Naive B cell (primary cell): Measurements from ENCODE around the gene GSDME. TPM values are rescaled to one million over a fixed set of nuclear protein-coding genes. Genes with fewer than 3 reads are reported as not detected.

Source experiments
- ATAC-seq, 2 donors: fragments of 150-1000 bp; cut with Tn5 transposase; 2 replicates each; pipeline ENCODE4 v1.10.0; 2021; ENCODE audit warnings: low read depth in 2 of 2, mild to moderate bottlenecking in 2 of 2, moderate library complexity in 2 of 2
- DNase-seq: peaks from one replicate; pipeline ENCODE4 v3.0.0; 2022
- H3K27ac Mint-ChIP-seq, 6 donors: one replicate each; pipeline ENCODE4 v1.8.0; 2020 to 2022; ENCODE audit warnings: mild to moderate bottlenecking in 6 of 6, mixed read lengths in 6 of 6, moderate library complexity in 5 of 6, inconsistent platforms in 2 of 6
- H3K27me3 Mint-ChIP-seq, 3 donors: one replicate each; pipeline ENCODE4 v1.8.0; 2021 to 2022; ENCODE audit warnings: mixed read lengths in 3 of 3, mild to moderate bottlenecking in 1 of 3
- H3K36me3 Mint-ChIP-seq, 2 donors: one replicate each; pipeline ENCODE4 v1.8.0; 2020 to 2022; ENCODE audit warnings: mixed read lengths in 2 of 2, inconsistent platforms in 1 of 2, mild to moderate bottlenecking in 1 of 2
- H3K4me1 Mint-ChIP-seq, 3 donors: one replicate each; pipeline ENCODE4 v1.8.0; 2020 to 2022; ENCODE audit warnings: mixed read lengths in 3 of 3, inconsistent platforms in 1 of 3, mild to moderate bottlenecking in 1 of 3, moderate library complexity in 1 of 3
- H3K4me3 Mint-ChIP-seq, 8 donors: one replicate each; pipeline ENCODE4 v1.8.0; 2020 to 2022; ENCODE audit warnings: mild to moderate bottlenecking in 8 of 8, mixed read lengths in 8 of 8, moderate library complexity in 8 of 8, inconsistent platforms in 2 of 8
- H3K9me3 Mint-ChIP-seq, 7 donors: one replicate each; pipeline ENCODE4 v1.8.0; 2020 to 2022; ENCODE audit warnings: mixed read lengths in 7 of 7, mild to moderate bottlenecking in 5 of 7, inconsistent platforms in 2 of 7, moderate library complexity in 1 of 7
- polyA plus RNA-seq, 6 donors: library from polyadenylated mRNA; unstranded; fragments of 300-500 nt; fragmentation: Illumina TruSeq; gene quantifications; one replicate each; pipeline ENCODE4 v1.2.3, GENCODE V29; 2021; ENCODE audit warnings: low read depth in 6 of 6

Gene GSDME
- polyA plus RNA-seq, 6 donors from 2014 or later = 8.0 to 22.3 (median 12.9) TPM; not detected in 1

GRCh38 chr7:24700521-24701260 is 56.6 kb downstream of the GSDME start:
- ATAC-seq = no peak
- Mint-ChIP-seq H3K4me3 (no peak overlapping the region), H3K4me1 (peaks cover 9 to 20% (median 18%) of the 10 kb centered on the region in 3 donors), H3K27ac (no peak overlapping the region), H3K27me3 (no peaks in the 10 kb centered on the region), H3K36me3 (peaks cover 6 to 7% of the 10 kb centered on the region in 2 donors), H3K9me3 (no peaks in the 10 kb centered on the region)
- DNase-seq = no peak

GRCh38 chr7:24698531-24699266 is 58.6 kb downstream of the GSDME start:
- DNase-seq (no peak), ATAC-seq (no peak)
- no peak overlapping the region for H3K27ac Mint-ChIP-seq

DNA sequence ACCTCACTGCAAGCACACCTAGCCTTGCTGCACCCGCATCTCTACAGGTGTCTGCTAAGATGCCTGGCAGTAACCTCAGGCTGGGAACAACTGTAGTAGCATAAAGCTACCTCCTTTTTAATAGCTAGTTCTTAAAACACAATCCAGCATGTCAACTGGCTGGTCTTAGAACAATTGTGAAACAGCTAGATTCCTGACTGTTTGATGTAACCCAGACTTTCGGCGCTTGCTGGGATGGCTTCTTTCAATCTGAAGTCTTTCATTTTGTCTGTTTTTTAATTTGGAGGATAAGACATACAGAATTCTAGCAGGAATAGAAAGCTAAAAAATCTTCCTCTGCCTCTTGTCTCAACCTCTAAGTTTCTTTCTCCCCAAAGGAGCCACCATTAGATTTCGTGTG is 59.8 kb downstream of the GSDME start:
- peaks cover 7 to 18% of the 10 kb centered on the region in 2 donors for H3K36me3 Mint-ChIP-seq
- no peak for ATAC-seq
- H3K4me3 Mint-ChIP-seq = no peak overlapping the region
- no peaks in the 10 kb centered on the region for H3K9me3 Mint-ChIP-seq
- H3K4me1 Mint-ChIP-seq = peaks cover 0 to 10% (median 2%) of the 10 kb centered on the region in 3 donors
- no peak for DNase-seq
- H3K27me3 Mint-ChIP-seq = no peaks in the 10 kb centered on the region
- peak overlapping the region in 1 of 6 donors; percentile 5 for H3K27ac Mint-ChIP-seq

More at GRCh38 chr7:24698531-24699266, 58.6 kb downstream of the GSDME start:
- Mint-ChIP-seq H3K4me3 (no peak overlapping the region), H3K36me3 (peaks cover 7 to 18% of the 10 kb centered on the region in 2 donors), H3K27me3 (no peaks in the 10 kb centered on the region), H3K9me3 (no peaks in the 10 kb centered on the region), H3K4me1 (peaks cover 0 to 10% (median 2%) of the 10 kb centered on the region in 3 donors)

- peaks cover 0 to 5% (median 0%) of the 10 kb centered on the region in 3 donors for H3K4me1 Mint-ChIP-seq
- H3K27ac Mint-ChIP-seq = peak overlapping the region in 1 of 6 donors; percentile 8
- no peaks in the 10 kb centered on the region for H3K9me3 Mint-ChIP-seq
- H3K4me3 Mint-ChIP-seq = no peak overlapping the region
- H3K27me3 Mint-ChIP-seq = no peaks in the 10 kb centered on the region
- H3K36me3 Mint-ChIP-seq = peaks cover 0 to 24% of the 10 kb centered on the region in 2 donors
- DNase-seq (no peak), ATAC-seq (no peak)
Measured at GRCh38 chr7:24692592-24692991, 64.7 kb downstream of the GSDME start.

GRCh38 chr7:24690251-24690650 is 67.0 kb downstream of the GSDME start:
- Mint-ChIP-seq H3K4me1 (no peaks in the 10 kb centered on the region), H3K9me3 (no peaks in the 10 kb centered on the region), H3K36me3 (peaks cover 13 to 27% of the 10 kb centered on the region in 2 donors), H3K4me3 (no peak overlapping the region), H3K27ac (no peak overlapping the region), H3K27me3 (no peaks in the 10 kb centered on the region)
- DNase-seq (no peak), ATAC-seq (no peak)

DNA sequence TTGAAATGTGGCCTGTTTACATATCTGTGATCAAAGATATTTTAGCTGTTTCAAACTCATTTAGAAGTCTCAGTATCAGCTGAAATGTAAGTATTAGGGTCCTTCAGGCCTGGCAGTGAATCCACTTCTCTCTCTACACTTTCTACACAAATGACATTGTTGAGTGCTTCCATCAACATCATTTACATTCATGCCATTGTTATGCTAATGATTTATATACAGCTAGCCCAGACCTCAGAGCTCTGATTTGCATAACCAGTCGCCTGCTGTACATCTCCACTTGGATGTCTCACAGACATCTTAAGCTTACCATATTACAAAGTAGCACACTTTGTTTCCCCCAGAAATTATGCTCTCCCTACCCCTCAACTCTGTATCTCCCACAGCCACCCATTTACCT is 71.6 kb downstream of the GSDME start:
- DNase-seq (no peak), ATAC-seq (no peak)
- Mint-ChIP-seq H3K4me1 (no peaks in the 10 kb centered on the region), H3K4me3 (no peak overlapping the region), H3K9me3 (no peaks in the 10 kb centered on the region), H3K27me3 (no peaks in the 10 kb centered on the region), H3K36me3 (peaks cover 35% of the 10 kb centered on the region in 2 donors), H3K27ac (peak overlapping the region in 1 of 6 donors; percentile 59)

DNA sequence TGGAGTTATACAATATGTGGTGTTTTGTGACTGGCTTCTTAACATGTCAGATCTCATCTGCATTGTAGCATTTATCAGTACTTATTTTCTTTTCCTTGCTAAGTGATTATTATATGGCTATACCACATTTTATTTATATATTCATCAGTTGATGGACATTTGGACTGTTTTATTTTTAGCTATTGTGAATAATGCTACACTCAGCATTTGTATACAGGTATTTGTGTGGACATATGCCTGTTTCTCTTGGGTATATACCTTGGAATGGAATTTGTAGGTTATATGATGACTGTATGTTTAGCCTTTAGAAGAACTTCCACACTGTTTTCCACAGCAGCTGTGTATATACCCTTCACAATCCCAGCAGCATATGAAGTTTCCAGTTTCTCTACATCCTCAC is 86.5 kb downstream of the GSDME start:
- ATAC-seq (no peak), DNase-seq (no peak)
- H3K27me3 Mint-ChIP-seq = no peaks in the 10 kb centered on the region
- H3K4me3 Mint-ChIP-seq = no peak overlapping the region
- H3K4me1 Mint-ChIP-seq = no peaks in the 10 kb centered on the region
- peaks cover 7 to 19% of the 10 kb centered on the region in 2 donors for H3K36me3 Mint-ChIP-seq
- H3K9me3 Mint-ChIP-seq = no peaks in the 10 kb centered on the region
- H3K27ac Mint-ChIP-seq = peak overlapping the region in 1 of 6 donors; percentile 3

GRCh38 chr7:24669971-24670591 is 87.2 kb downstream of the GSDME start:
- H3K4me1 Mint-ChIP-seq = no peaks in the 10 kb centered on the region
- ATAC-seq (no peak), DNase-seq (no peak)
- no peaks in the 10 kb centered on the region for H3K27me3 Mint-ChIP-seq
- H3K36me3 Mint-ChIP-seq = peaks cover 7 to 19% of the 10 kb centered on the region in 2 donors
- no peaks in the 10 kb centered on the region for H3K9me3 Mint-ChIP-seq
- no peak overlapping the region for H3K4me3 Mint-ChIP-seq
- peak overlapping the region in 1 of 6 donors; percentile 3 for H3K27ac Mint-ChIP-seq

DNA sequence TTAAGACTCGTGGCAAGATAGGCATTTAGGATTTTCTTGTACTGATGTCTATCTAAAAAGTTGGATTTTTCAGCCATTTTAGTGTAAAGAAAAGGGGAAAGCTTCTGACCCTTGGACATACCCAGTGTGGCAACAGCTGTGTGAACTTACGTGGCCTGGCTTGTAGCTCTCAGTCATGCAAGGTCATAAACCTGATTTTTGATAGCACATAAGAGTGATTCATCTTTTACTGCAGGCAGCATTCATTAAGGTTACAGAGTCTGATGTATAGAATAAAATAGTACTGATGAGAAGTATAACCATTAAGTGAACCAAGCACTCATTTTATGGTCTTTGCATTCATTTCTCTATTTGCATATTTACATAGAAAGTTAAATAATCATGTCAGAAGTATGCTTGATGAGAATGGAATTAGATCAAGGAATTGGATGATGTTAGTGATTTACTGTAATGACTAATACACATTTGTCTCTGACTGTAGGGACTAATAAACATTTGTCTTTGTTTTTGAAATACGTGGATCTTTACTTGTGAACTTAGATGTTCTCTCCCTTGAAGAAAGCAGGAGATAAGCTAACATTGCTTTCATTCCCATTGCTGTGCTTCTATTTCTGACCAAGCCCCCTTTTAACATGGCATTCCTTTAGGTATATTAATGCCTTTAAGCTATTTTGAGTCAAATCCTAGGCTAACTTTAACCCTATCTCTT is 88.2 kb downstream of the GSDME start:
- ATAC-seq = no peak
- H3K9me3 Mint-ChIP-seq = no peaks in the 10 kb centered on the region
- no peak overlapping the region for H3K4me3 Mint-ChIP-seq
- H3K36me3 Mint-ChIP-seq = peaks cover 7 to 16% of the 10 kb centered on the region in 2 donors
- H3K27ac Mint-ChIP-seq = no peak overlapping the region
- no peak for DNase-seq
- H3K4me1 Mint-ChIP-seq = no peaks in the 10 kb centered on the region
- no peaks in the 10 kb centered on the region for H3K27me3 Mint-ChIP-seq

GRCh38 chr7:24665564-24666294 is 91.5 kb downstream of the GSDME start:
- H3K9me3 Mint-ChIP-seq = no peaks in the 10 kb centered on the region
- H3K4me3 Mint-ChIP-seq = no peak overlapping the region
- peaks cover 5 to 7% of the 10 kb centered on the region in 2 donors for H3K36me3 Mint-ChIP-seq
- ATAC-seq (peak; percentile 42 to 53), DNase-seq (peak; percentile 41)
- H3K4me1 Mint-ChIP-seq = no peaks in the 10 kb centered on the region
- H3K27me3 Mint-ChIP-seq = no peaks in the 10 kb centered on the region
- H3K27ac Mint-ChIP-seq = no peak overlapping the region

DNA sequence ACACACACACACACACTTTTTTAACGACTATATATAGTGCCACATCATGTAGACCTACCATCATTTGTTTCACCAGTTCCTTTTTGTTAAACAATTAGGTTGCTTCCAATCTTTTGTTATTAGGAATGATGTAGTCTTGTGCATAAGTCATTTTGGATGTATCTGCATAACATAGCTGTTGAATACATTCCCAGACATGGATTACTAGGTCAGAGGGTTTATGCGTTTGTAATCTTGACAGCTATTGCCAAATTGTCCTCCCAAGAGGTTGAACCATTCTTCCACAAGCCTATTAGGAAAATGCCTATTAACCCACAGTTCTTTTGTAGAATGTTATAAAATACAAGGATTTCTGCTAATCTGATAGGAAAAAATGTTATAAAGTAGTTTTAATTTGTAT is 96.7 kb downstream of the GSDME start:
- no peak overlapping the region for H3K4me3 Mint-ChIP-seq
- ATAC-seq (no peak), DNase-seq (no peak)
- peak overlapping the region in 1 of 6 donors; percentile 21 for H3K27ac Mint-ChIP-seq
- peaks cover 4 to 7% (median 7%) of the 10 kb centered on the region in 3 donors for H3K4me1 Mint-ChIP-seq
- no peaks in the 10 kb centered on the region for H3K9me3 Mint-ChIP-seq
- H3K27me3 Mint-ChIP-seq = no peaks in the 10 kb centered on the region
- peaks cover 0 to 5% of the 10 kb centered on the region in 2 donors for H3K36me3 Mint-ChIP-seq

- Mint-ChIP-seq H3K9me3 (no peaks in the 10 kb centered on the region), H3K27ac (peak overlapping the region in 1 of 6 donors; percentile 25), H3K36me3 (peaks cover 0 to 5% of the 10 kb centered on the region in 2 donors), H3K4me3 (no peak overlapping the region), H3K4me1 (peaks cover 4 to 7% (median 7%) of the 10 kb centered on the region in 3 donors), H3K27me3 (no peaks in the 10 kb centered on the region)
- no peak for ATAC-seq
- no peak for DNase-seq
Measured at GRCh38 chr7:24659505-24659904, 97.8 kb downstream of the GSDME start.
